PC-9 (cell line): ENCODE data around the gene FEV. TPM values are rescaled to one million over a fixed set of nuclear protein-coding genes. Genes with fewer than 3 reads are reported as not detected.

ENCODE experiments used
- BruUV-seq: library from RNA; stranded (reverse); fragments of 400-500 nt; replicated peaks from 2 replicates; lab custom pipeline; 2021; lab: Mats Ljungman, UMichigan
- CTCF ChIA-PET: fragments of 300-600 bp; sonication (Branson Sonifier 250); formaldehyde crosslinking; loops from one replicate; lab custom pipeline; 2022; ENCODE audit warnings: antibody characterized with exemption; lab: Charles Lee
- POLR2A ChIA-PET: fragments of 300-600 bp; sonication (Branson Sonifier 250); formaldehyde crosslinking; loops from one replicate; lab custom pipeline; 2022; ENCODE audit warnings: antibody characterized with exemption; ENCODE audit not compliant: unreplicated experiment; lab: Charles Lee
- DNase-seq, 2 experiments: peaks; one replicate each; pipeline versions ENCODE4 v3.0.0 to v3.0.0-alpha.2; 2015 to 2022; ENCODE audit warnings: mixed read lengths in 1 of 2
- H2AFZ ChIP-seq: fragments of 200-600 bp; sonication (generic); 2 replicates; pipeline ENCODE4 v1.8.1; 2017; ENCODE audit warnings: antibody characterized with exemption
- H3F3A ChIP-seq: fragments of 200-600 bp; sonication (generic); 2 replicates; pipeline ENCODE4 v1.8.1; 2017; ENCODE audit warnings: antibody characterized with exemption, mild to moderate bottlenecking, low read depth; ENCODE audit not compliant: insufficient read depth
- H3K27ac ChIP-seq: fragments of 200-600 bp; sonication (generic); 2 replicates; pipeline ENCODE4 v1.6.1; 2016; ENCODE audit warnings: mixed run types
- H3K27me3 ChIP-seq: fragments of 200-600 bp; sonication (generic); 2 replicates; pipeline ENCODE4 v1.6.1; 2016; ENCODE audit warnings: low read depth, mixed run types; ENCODE audit not compliant: insufficient read depth
- H3K36me3 ChIP-seq: fragments of 200-600 bp; sonication (generic); 2 replicates; pipeline ENCODE4 v1.6.1; 2016; ENCODE audit warnings: low read depth, mixed run types
- H3K4me1 ChIP-seq: fragments of 200-600 bp; sonication (generic); replicated peaks from 2 replicates; pipeline ENCODE4 v1.6.1; 2016; ENCODE audit warnings: mixed run types; ENCODE audit not compliant: insufficient read depth
- H3K4me2 ChIP-seq: fragments of 200-600 bp; sonication (generic); 2 replicates; pipeline ENCODE4 v1.6.1; 2017; ENCODE audit warnings: mixed run types
- H3K4me3 ChIP-seq: fragments of 200-600 bp; sonication (generic); 2 replicates; pipeline ENCODE4 v1.6.1; 2016; ENCODE audit warnings: mixed run types
- H3K79me2 ChIP-seq: fragments of 200-600 bp; sonication (generic); 2 replicates; pipeline ENCODE4 v1.6.1; 2017; ENCODE audit warnings: low read depth, mixed run types
- H3K9me2 ChIP-seq: fragments of 200-600 bp; sonication (generic); 2 replicates; pipeline ENCODE4 v1.8.1; 2017; ENCODE audit warnings: mild to moderate bottlenecking; ENCODE audit not compliant: insufficient read depth
- H3K9me3 ChIP-seq: fragments of 200-600 bp; sonication (generic); 2 replicates; pipeline ENCODE4 v1.8.1; 2016; ENCODE audit warnings: low read depth; ENCODE audit not compliant: insufficient read depth
- H4K20me1 ChIP-seq: fragments of 200-600 bp; sonication (generic); 2 replicates; pipeline ENCODE4 v1.8.1; 2017; ENCODE audit not compliant: insufficient read depth
- CTCF ChIP-seq: fragments of 200-600 bp; sonication (generic); conservative IDR thresholded peaks from 2 replicates; pipeline ENCODE4 v1.6.1; 2017; ENCODE audit warnings: mixed run types, antibody characterized with exemption, mild to moderate bottlenecking, moderate library complexity
- EZH2 ChIP-seq: fragments of 200-600 bp; sonication (generic); IDR thresholded peaks from 2 replicates; pipeline ENCODE4 v1.8.0; 2017; ENCODE audit warnings: antibody characterized with exemption, low read depth
- intact Hi-C: fragments of 100-400 bp; cut with micrococcal nuclease; formaldehyde crosslinking; loops from one replicate; pipeline ENCODE4 v1.10.0; 2022; ENCODE audit not compliant: unreplicated experiment
- total RNA-seq: library from RNA; stranded (reverse); gene quantifications from 2 replicates; pipeline ENCODE4 v1.2.3, GENCODE V29; 2021

FEV gene
- total RNA-seq, 1 experiment from 2014 or later, result not detected

- POLR2A ChIA-PET, result no interaction called here
- Histone ChIP-seq H3K27ac (no peak overlapping the region), H2AFZ (no peak overlapping the region), H3K27me3 (no peaks in the 10 kb centered on the region), H3K4me2 (no peak overlapping the region), H4K20me1 (no peaks in the 10 kb centered on the region), H3K4me3 (no peak overlapping the region), H3K9me2 (no peaks in the 10 kb centered on the region), H3K9me3 (no peaks in the 10 kb centered on the region), H3K36me3 (no peaks in the 10 kb centered on the region), H3K4me1 (no peaks in the 10 kb centered on the region), H3F3A (peaks cover 7% of the 10 kb centered on the region; the same call in 1 of the 2 replicates), H3K79me2 (no peaks in the 10 kb centered on the region)
- intact Hi-C loops, result no loop called here
- no TSS peak for BruUV-seq
- TF ChIP-seq CTCF (no peak), EZH2 (no peak)
- CTCF ChIA-PET, result interaction anchor here (0.6 kb wide), 1 partner anchor 11 kb away, joined by 6 read pairs; no protein-coding TSS in a partner anchor
- peak in 1 of 2 experiments; percentile 50 for DNase-seq
These were observed 27.3 kb downstream of the FEV start for GRCh38 chr2:218957671-218958070.

- peaks cover 7% of the 10 kb centered on the region; the same call in 1 of the 2 replicates for H3F3A ChIP-seq
- DNase-seq, result no peak
- H3K27ac ChIP-seq, result no peak overlapping the region
- no TSS peak for BruUV-seq
- no peaks in the 10 kb centered on the region for H3K79me2 ChIP-seq
- H3K36me3 ChIP-seq, result no peaks in the 10 kb centered on the region
- H3K27me3 ChIP-seq, result no peaks in the 10 kb centered on the region
- H4K20me1 ChIP-seq, result no peaks in the 10 kb centered on the region
- CTCF ChIA-PET, result no interaction called here
- no peaks in the 10 kb centered on the region for H3K9me3 ChIP-seq
- POLR2A ChIA-PET, result no interaction called here
- no peak overlapping the region for H3K4me2 ChIP-seq
- intact Hi-C loops, result no loop called here
- TF ChIP-seq EZH2 (no peak), CTCF (no peak)
- H3K4me1 ChIP-seq, result no peaks in the 10 kb centered on the region
- H3K4me3 ChIP-seq, result no peak overlapping the region
- no peaks in the 10 kb centered on the region for H3K9me2 ChIP-seq
- H2AFZ ChIP-seq, result no peak overlapping the region
These were observed 28.9 kb downstream of the FEV start for GRCh38 chr2:218956039-218956438.

- H3K27ac ChIP-seq, result no peak overlapping the region
- H3K4me1 ChIP-seq, result peaks cover 7% of the 10 kb centered on the region; the same call in 1 of the 2 replicates
- no peaks in the 10 kb centered on the region for H3K9me3 ChIP-seq
- POLR2A ChIA-PET, result no interaction called here
- H3K4me2 ChIP-seq, result no peak overlapping the region
- peaks cover 7% of the 10 kb centered on the region; the same call in 1 of the 2 replicates for H3F3A ChIP-seq
- H3K27me3 ChIP-seq, result no peaks in the 10 kb centered on the region
- no peaks in the 10 kb centered on the region for H4K20me1 ChIP-seq
- no peak overlapping the region for H2AFZ ChIP-seq
- no peak for TF ChIP-seq CTCF
- no peak for TF ChIP-seq EZH2
- CTCF ChIA-PET, result no interaction called here
- H3K79me2 ChIP-seq, result no peaks in the 10 kb centered on the region
- intact Hi-C loops, result no loop called here
- no peaks in the 10 kb centered on the region for H3K9me2 ChIP-seq
- no peaks in the 10 kb centered on the region for H3K36me3 ChIP-seq
- no peak for DNase-seq
- no peak overlapping the region for H3K4me3 ChIP-seq
- BruUV-seq, result no TSS peak
These were observed 30.3 kb downstream of the FEV start for GRCh38 chr2:218954541-218955300.
